ENCODE measurements around the gene SYNPO.

DNA sequence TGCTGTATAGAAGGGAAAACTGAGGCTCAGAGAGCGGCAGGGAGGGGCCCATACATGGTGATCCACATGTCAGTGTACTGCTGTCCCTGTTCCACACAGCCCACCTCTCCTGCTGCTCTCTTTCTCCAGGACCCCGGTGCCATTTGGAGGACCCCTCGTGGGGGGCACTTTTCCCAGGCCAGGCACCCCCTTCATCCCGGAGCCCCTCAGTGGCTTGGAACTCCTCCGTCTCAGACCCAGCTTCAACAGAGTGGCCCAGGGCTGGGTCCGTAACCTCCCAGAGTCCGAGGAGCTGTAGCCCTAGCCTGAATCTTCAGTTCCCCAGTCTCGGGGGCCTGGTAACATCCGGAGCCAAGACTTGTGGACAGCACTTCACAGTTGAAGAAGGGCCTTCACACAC lies 36.1 kb downstream of the SYNPO start:
- TF ChIP-seq, protein P1, sequence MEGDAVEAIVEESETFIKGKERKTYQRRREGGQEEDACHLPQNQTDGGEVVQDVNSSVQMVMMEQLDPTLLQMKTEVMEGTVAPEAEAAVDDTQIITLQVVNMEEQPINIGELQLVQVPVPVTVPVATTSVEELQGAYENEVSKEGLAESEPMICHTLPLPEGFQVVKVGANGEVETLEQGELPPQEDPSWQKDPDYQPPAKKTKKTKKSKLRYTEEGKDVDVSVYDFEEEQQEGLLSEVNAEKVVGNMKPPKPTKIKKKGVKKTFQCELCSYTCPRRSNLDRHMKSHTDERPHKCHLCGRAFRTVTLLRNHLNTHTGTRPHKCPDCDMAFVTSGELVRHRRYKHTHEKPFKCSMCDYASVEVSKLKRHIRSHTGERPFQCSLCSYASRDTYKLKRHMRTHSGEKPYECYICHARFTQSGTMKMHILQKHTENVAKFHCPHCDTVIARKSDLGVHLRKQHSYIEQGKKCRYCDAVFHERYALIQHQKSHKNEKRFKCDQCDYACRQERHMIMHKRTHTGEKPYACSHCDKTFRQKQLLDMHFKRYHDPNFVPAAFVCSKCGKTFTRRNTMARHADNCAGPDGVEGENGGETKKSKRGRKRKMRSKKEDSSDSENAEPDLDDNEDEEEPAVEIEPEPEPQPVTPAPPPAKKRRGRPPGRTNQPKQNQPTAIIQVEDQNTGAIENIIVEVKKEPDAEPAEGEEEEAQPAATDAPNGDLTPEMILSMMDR (IDR thresholded peaks at IDR 0.05; ENCODE audit: insufficient read depth, low read depth, low read length): no peak
- TF ChIP-seq EZH2 (IDR thresholded peaks at IDR 0.05; ENCODE audit: insufficient read depth, low read length): no peak

All from astrocyte (in vitro differentiated cells and primary cell).